ENCODE results near the gene CACNG6.

Gene CACNG6

DNA sequence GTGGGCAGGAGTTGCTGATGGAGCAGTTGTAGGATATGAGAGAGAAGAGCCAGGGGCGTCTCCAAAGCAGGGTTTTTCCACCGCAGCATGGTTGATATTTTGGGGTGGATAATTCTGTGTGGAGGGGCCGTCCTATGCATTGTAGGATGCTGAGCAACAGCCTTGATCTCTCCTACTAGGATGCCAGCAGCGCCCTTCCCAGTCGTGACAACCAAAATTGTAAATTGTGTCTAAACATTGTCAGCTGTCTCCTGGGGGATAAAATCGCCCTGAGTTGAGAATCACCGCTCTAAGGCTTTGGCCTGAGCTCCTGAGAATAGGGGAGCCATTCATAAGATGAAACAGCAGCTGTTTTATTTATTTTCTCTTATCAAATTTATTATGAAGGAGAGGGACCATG lies 24.5 kb upstream of the CACNG6 start:
- no peak for FAIRE-seq
- no peak for DNase-seq (ENCODE audit: low spot score)

DNA sequence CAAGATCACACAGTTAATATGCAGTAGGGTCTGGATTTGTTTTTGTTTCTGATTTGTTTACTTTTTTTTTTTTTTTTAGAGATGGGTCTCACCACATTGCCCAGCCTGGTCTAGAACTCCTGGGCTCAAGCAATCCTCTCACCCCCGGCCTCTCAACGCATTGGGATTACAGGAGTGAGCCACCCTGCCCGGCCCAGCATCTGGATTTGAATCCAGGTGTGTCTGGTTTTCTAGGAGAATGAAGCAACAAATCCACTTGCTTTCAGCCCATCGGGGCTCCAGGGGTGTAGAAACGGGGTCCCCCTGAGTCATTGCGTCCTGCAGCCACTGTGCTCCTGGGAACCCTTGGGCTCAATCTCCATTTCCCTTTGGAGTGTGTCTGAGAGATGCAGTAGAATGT lies 22.1 kb upstream of the CACNG6 start:
- no peak for DNase-seq (ENCODE audit: low spot score)
- no peak for FAIRE-seq

DNA sequence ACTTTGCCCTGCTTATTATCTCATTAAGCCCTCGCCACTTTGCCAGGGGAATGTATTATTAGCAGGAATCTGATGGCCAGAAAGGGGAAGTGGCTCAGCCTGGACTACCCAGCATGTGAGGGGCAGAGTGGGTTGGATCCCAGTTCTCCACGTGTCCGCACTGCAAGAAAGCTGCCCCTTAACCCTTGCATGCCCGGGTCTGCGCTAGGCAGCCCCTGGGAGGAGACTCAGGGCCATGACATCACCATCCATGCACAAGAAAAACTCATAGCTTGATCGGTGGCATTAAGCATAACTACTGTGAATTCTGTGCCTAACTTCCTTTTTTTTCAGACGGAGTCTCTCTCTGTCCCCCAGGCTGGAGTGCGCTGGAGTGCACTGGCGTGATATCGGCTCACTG lies 19.8 kb upstream of the CACNG6 start:
- FAIRE-seq (no peak), DNase-seq (ENCODE audit: low spot score) (no peak)

DNA sequence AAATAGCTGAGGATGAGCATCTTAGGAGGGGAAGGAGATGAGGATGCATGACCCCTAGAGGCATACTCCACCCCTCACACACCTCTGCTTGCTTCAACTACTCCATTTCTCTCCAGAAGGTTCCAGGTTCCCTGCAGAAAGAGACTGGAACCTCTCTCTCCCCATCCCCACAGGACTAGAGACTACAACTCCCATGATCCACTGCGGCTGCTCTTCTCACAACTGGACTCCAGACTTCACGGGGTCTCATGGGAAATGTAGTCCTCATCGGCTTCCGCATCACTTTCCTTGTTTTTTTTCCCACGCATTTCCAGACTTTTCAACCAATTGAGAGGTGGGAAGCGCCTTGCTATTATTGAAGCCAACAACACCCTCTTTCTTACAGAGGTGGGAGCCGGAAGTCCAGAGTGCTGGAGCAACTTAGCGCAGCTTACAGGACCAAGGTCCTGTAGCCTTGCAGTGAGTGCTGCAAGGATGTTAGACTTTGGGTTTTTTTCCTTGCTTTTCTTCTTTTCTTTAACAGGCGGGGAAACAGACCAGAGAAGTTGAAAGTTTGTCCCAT lies 13.9 kb upstream of the CACNG6 start:
- DNase-seq (ENCODE audit: low spot score) (peak; percentile 69), FAIRE-seq (no peak)

DNA sequence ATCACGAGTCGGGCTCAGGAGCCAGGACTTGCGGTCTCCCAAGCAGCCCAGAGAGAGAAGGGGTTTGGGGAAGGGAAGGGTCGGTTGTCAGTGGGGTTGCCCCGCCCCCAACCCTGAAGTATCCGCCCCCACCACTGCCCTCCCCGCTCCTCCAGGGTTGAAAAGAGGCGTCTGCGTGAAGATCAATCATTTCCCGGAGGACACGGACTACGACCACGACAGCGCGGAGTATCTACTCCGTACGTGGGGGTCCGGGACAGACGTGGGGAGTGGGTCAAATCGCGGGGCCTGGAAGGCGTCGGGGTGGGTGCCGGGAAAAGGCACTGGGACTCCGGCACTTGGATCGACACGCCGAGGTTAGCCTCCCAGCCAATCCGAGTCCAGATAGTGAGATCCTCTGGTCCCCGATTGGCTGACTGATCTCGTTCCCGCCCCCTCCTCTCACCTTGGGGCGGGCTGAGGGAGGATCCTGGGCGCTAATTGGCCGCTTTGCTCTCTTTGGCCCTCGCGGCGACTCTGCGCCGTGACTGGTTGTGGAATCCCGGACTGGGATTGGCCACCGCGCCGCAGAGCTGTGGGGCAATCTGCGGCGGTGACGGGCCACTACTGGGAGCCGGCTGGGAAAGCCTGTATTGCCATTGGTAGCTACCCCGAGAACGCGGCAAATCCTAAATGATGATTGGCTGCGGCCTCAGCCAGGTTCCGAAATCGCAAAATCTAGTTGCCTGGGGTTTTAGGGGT lies 13.3 kb upstream of the CACNG6 start:
- FAIRE-seq, result no peak
- DNase-seq (ENCODE audit: low spot score), result no peak

DNA sequence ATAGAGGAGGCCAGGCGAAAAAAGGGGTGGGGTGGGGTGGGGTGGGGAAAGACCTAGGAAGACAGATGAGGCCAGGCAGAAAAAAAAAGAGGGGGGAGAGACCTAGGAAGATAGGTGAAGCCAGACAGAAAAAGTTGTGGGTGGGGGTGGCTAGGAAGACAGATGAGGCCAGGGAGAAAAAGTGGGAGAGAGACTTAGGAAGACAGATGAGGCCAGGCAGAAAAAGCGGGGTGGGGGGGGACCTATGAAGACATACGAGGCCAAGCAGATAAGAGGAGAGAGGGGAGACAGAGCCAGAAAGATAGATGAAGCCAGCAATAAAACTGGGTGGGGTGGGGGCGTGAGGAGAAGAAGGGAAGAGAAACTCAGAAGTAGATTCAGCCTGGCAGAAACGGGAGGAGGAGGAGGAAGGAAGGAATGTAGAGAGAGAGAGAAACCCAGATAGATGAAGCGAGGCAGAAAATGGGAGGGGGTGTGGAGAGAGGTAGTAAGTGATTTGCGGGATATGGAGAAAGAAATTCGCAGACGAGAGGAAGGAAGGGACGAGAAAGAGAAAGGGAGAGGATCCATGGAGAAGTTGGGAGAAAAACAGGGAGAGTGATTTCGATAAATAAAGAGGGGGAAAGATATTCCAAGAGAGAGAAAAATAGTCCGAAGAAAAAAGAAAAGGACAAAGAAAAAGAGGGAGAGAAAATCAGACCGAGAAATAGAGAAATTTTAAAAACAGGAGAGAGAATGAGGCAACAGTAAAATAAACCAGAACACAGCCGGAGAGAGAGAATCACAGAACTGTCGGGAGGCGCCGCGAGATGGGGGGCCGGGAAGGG lies 12.2 kb upstream of the CACNG6 start:
- DNase-seq (ENCODE audit: low spot score) (no peak), FAIRE-seq (no peak)

DNA sequence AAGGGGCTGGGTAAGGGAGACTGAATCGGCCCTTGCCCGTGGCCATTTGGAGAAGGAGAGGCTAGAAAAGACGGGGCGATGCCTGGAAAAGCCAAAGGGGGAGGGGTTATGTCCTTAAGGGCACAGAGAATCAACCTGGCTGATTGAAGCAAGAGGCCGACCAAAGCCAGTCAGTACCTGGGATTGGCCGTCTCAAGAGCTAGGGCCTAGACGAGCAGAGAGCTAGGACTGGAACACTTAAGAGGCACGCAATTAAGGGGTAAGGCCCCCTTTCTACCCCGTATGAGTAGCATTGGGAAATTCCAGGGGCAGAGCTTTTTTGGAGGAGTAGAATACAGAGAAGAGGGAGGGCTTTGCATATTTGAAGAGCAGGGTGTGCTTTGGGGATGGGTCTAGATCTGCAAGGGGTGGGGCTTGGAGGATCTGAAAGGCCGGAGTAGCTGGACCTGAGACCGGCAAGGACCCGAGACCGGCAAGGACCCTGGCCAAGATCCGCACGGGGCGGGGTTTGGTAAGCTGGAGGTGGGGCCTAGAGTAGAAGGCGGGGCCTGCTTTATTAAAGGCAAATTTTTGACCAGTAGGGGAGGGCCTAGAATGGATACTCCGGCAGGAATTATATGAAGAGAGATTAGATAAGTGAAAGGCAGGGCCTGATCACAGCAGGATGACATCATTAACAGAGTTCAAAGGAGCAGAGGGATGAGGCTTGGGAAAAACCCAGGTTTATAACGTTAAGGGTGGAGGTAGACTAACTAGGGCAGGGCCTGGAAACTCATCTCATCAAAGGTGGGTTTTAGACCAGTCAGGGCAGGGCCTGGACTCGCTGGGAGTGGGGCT lies 10.7 kb upstream of the CACNG6 start:
- peak; percentile 76 for DNase-seq (ENCODE audit: low spot score)
- FAIRE-seq, result no peak

DNA sequence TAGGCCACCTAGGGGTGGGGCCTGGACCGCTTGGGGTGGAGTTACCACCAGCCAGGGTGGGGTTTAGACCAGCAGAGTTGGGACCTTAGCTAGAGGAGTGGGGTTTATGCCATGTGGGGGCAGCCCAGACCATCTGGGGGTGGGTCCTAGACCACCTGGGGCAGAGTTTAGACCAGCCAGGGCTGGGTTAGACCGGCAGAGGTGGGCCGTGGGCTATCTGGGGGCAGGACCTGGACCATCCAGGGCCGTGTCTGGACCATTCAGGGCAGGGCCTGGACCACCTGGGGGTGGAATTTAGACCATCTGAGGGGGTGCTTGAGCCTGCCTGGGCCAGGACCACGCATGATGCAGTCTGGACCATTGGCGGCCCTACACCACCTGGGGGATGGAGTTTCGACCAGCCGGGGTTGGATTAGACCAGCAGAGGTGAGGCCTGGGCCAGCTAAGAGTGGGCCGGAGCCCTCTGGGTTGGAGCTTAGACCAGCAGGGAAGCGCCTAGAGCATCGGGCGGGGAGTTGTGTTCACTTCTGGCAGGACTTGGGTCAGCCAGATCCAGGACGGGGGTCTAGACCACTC lies 10.0 kb upstream of the CACNG6 start:
- FAIRE-seq, result peak; percentile 44
- no peak for DNase-seq (ENCODE audit: low spot score)

DNA sequence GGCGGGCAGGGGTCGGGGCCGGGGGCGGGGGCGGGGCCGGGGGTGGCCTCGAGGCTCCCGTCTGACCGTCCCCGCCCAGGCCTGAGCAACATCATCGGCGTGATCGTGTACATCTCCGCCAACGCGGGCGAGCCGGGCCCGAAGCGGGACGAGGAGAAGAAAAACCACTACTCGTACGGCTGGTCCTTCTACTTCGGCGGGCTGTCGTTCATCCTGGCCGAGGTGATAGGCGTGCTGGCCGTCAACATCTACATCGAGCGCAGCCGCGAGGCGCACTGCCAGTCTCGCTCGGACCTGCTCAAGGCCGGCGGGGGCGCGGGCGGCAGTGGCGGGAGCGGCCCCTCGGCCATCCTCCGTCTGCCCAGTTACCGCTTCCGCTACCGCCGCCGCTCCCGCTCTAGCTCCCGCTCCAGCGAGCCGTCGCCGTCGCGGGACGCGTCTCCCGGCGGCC lies 9.4 kb upstream of the CACNG6 start:
- FAIRE-seq (no peak), DNase-seq (ENCODE audit: low spot score) (no peak)

DNA sequence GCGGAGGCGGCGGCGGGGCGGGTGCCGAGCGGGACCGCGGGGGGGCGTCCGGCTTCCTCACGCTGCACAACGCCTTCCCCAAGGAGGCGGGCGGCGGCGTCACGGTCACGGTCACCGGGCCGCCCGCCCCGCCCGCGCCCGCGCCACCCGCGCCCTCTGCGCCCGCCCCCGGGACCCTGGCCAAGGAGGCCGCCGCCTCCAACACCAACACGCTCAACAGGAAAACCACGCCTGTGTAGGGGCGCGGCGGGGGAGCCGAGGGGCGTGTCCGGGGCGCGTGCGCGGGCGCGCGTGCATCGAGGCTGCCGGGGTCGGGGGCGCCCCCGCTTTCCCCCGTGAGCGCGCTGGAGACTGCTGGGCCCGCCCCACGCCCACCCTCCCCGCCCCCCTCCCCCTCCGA lies 8.8 kb upstream of the CACNG6 start:
- DNase-seq (ENCODE audit: low spot score) (no peak), FAIRE-seq (no peak)

DNA sequence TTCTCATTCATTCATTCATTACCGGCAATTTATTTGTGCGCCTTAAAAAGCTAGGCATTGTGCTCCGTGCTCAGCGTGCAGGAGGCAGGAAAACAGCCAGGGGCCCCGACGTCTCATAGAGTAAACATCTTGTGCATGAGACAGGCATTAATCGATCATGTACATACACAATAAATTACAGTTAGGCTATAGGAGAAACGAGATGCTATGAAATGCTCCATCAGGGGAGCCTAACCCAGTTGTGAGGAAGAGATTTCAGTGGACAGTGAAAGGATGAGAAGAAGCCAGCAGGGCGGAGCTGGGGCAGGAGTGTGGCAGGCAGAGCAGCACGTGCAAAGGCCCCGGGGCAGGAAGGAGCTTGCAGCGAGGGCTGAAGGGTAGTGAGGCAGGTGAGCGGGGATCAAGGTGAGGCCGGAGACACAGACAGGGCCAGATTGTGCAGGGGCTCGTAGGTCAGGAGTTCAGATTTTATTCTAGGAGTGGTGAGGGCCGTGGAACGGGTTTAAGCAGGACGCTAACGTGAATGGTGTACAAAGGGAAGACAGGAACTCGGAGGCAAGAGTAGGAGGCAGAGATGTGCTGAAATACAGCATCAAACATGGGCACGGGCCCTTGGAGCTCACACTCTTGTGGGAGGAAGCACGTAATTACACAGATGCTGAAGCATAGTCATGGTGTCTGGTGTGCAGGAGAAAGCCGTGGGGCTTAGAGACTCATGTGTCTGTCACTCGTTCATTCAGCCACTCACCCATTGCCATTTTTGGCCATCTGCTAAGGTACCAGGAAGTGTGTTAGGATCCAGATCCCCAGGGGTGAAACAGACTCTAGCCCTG lies 7.8 kb upstream of the CACNG6 start:
- peak; percentile 42 for FAIRE-seq
- no peak for DNase-seq (ENCODE audit: low spot score)

DNA sequence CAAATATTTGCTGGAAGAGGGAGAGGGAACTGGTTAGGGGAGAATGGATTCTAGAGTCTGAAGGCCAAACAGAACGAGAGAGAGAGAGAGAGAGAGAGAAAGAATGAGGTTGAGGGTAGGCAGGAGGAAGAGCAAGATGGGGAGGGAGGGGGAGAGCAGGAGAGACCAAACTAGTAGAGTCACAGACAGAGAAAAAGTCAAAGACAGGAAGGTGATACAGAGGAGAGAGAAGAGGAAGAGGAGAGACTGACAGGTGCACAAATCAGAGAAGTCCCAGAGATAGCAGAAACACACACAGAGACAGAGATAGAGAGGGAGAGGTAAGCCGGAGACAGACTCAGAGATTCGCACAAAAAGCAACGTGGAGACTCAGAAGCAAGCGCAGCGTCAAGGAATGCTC lies 5.6 kb upstream of the CACNG6 start:
- FAIRE-seq, result no peak
- no peak for DNase-seq (ENCODE audit: low spot score)

DNA sequence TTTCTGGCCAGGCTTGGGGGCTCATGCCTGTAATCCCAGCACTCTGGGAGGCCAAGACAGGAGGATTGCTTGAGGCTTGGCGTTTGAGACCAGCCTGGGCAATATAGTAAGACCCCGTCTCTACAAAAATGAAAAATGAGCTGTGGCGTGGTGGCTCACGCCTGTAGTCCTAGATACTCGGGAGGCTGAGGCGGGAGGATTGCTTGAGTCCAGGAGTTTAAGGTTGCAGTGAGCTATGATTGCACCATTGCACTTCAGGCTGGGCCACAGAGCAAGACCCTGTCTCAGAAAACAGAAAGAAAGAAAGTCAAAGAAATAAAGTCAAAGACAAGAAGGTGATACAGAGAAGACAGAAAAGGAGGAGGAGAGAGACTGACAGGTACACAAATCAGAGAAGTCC lies 2.5 kb upstream of the CACNG6 start:
- FAIRE-seq (no peak), DNase-seq (ENCODE audit: low spot score) (no peak)

DNA sequence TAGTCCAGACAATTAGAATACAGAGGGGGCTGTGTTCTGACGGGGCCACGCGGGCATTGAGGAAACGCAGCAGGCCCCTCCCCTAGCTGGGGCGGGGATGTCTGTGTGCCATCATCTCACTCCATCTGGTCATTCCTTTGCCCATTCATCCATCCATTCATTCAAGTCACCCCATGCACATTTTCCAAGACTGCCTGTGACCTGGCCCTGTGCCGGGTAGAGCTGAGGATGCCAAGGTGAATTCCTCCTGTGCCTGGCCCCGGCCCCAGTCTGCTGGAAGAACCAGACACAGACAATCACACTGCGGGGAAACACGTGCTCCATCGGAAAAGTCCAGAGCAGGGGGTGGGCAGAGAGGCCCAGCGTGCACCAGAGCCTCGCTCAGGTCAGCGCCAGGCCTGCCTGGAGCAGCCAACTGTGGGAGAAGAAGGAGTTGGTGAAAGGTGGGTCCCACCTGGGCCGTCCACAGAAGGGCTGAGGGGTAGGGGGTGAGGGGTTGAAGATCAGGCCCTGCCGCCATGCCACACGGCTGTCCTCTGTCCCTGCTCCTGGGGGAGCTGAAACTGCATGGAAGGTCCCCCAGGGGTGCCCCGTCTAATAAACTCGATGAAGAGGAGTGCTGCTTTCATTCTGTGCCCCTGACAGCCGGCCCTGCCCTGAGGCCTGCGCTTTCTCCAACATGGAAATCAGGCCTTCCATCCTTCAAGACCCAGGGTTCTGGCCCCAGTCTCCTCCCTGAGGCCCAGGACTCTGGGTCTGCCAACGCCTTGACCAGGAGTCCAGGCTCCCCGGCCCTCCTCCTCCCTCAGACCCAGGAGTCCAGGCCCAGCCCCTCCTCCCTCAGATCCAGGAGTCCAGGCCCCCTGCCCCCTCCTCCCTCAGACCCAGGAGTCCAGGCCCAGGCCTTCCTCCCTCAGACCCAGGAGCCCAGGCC lies 1.6 kb upstream of the CACNG6 start:
- DNase-seq (ENCODE audit: low spot score) (no peak), FAIRE-seq (no peak)

DNA sequence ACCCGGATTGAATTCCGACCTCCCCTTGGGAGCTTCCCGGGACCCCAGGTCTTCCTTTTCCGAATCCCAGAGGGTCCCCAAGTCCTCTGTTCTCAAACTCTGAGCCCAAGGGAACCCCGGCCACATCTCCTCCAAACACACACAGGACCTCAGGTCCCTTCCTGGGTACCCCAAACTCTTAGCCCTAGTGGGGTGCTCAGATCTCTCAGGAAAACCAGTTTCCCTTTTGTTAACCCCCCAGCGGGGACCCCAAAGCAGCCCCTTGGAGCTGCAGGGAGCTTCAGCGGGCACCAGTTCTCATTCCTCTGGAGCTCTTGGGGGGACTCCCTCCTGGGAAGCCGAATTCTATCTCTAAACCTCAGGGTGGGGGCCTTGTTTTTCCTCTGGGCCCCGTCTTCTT lies 774 bp downstream of the CACNG6 start:
- no peak for DNase-seq (ENCODE audit: low spot score)
- no peak for FAIRE-seq

DNA sequence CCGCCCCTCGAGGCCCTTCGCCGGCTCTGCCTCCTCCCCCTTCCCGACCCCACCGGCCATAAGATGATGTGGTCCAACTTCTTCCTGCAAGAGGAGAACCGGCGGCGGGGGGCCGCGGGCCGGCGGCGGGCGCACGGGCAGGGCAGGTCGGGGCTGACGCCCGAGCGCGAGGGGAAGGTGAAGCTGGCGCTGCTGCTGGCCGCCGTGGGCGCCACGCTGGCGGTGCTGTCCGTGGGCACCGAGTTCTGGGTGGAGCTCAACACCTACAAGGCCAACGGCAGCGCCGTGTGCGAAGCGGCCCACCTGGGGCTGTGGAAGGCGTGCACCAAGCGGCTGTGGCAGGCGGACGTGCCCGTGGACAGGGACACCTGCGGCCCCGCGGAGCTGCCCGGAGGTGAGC lies 1.4 kb downstream of the CACNG6 start:
- DNase-seq (ENCODE audit: low spot score) (no peak), FAIRE-seq (no peak)

DNA sequence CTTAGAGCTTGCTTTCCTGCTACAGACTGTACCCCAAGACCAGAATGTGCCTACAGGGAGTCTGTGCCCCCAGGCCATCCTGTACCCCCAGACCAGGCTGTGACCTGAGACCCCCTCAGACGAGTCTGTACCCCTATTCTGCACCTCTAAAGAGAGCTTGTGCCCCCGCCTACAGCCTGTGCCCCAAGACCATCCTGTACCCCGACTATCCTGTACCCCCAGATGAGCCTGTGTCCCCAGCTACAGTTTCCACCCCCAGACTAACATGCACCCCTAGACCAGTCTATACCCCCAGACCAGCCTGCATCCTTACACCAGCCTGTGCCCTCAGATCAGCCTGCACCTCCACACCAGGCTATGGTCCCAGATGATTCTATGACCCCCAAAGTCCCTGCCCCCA lies 2.0 kb downstream of the CACNG6 start:
- DNase-seq (ENCODE audit: low spot score), result no peak
- no peak for FAIRE-seq

DNA sequence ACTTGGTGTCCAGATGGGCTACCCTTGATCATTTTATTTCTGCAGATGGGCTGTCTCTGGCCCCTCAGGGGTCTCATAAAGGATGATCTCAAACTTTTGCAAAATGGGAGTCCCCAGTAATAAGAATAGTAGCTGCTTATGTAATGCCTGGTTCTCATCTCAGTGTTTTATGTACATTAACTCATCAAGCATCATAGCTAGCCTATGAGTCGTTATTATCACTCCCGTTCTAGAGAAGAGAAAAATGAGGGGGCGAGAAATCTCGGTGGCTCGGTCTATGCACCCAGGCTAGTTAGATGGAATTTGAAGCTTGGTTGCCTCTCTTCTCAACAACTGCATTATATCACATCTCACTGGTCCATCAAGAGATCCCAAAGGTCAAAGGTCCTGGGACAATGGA lies 3.4 kb downstream of the CACNG6 start:
- FAIRE-seq, result no peak
- no peak for DNase-seq (ENCODE audit: low spot score)

DNA sequence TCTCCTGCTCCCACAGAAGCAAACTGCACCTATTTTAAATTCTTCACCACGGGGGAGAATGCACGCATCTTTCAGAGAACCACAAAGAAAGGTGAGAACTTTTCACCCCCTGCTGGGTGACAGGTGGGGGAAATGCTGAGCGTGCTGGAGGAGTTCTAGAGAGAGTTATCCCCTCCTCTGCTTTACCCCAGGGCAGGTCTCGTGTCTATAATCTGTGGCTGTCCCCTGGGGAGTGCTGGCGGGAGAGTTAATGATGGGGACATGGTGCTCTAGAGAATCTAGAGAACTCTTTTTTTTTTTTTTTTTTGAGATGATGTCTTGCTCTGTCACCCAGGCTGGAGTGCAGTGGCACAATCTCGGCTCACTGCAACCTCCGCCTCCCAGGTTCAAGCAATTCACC lies 6.8 kb downstream of the CACNG6 start:
- DNase-seq (ENCODE audit: low spot score) (no peak), FAIRE-seq (no peak)

Data from urothelium cell line (cell line).